Ishikawa (cell line): ENCODE results near the gene AP3D1.

Experiments used
- CEBPB ChIP-seq: IDR thresholded peaks from 2 replicates; pipeline ENCODE4 v1.6.1; 2012
- CREB1 ChIP-seq: IDR thresholded peaks from 2 replicates; pipeline ENCODE4 v1.6.1; 2012; ENCODE audit warnings: low read depth
- EGR1 ChIP-seq: IDR thresholded peaks from 2 replicates; pipeline ENCODE4 v1.6.1; 2012
- EP300 ChIP-seq: IDR thresholded peaks from 2 replicates; pipeline ENCODE4 v1.6.1; 2012; ENCODE audit warnings: borderline replicate concordance
- FOXM1 ChIP-seq: IDR thresholded peaks from 2 replicates; pipeline ENCODE4 v1.6.1; 2012; ENCODE audit warnings: low read depth, borderline replicate concordance
- NFIC ChIP-seq: IDR thresholded peaks from 2 replicates; pipeline ENCODE4 v1.6.1; 2012
- RAD21 ChIP-seq: IDR thresholded peaks from 2 replicates; pipeline ENCODE4 v1.6.1; 2012; ENCODE audit warnings: low read depth
- TAF1 ChIP-seq: IDR thresholded peaks from 2 replicates; pipeline ENCODE4 v1.6.1; 2012; ENCODE audit warnings: low read depth, mild to moderate bottlenecking
- TCF12 ChIP-seq: IDR thresholded peaks from 2 replicates; pipeline ENCODE4 v1.6.1; 2012; ENCODE audit warnings: low read depth
- TEAD4 ChIP-seq: IDR thresholded peaks from 2 replicates; pipeline ENCODE4 v1.6.1; 2012
- YY1 ChIP-seq: IDR thresholded peaks from 2 replicates; pipeline ENCODE4 v1.6.1; 2012; ENCODE audit warnings: low read depth
- ZBTB7A ChIP-seq: IDR thresholded peaks from 2 replicates; pipeline ENCODE4 v1.6.1; 2012; ENCODE audit warnings: low read depth
- TF ChIP-seq, protein P1 (sequence below): IDR thresholded peaks from 2 replicates; pipeline ENCODE4 v1.6.1; 2012; ENCODE audit warnings: low read depth, mild to moderate bottlenecking
- TF ChIP-seq, protein P2 (sequence below): IDR thresholded peaks from 2 replicates; pipeline ENCODE4 v1.6.1; 2012
- TF ChIP-seq, protein P3 (sequence below): IDR thresholded peaks from 2 replicates; pipeline ENCODE4 v1.6.1; 2012

The AP3D1 gene

DNA sequence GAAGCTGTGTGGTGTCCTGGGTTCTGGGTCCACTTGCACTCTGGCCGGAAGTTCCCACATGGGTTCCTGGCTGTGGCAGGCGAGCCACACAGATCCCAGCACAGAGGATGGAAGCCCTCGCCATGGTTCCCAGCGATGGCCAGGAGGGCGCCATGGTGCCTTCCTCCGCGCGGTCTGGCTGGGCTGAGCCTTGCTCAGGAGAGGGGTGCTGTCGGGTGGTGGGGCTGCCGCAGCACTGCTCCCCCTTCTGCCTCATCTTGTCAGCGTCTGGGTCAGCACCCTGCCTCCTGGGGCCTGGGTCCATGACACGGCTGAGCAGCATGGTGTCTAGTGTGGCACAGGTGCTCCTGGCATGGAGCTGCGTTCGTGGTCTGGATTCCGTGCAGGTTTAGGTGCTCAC is 45.9 kb upstream of the AP3D1 start:
- TF ChIP-seq RAD21 (no peak), NFIC (no peak), CEBPB (no peak), CREB1 (no peak), EGR1 (no peak), FOXM1 (no peak), TCF12 (no peak), TAF1 (no peak), EP300 (no peak), YY1 (no peak), ZBTB7A (no peak), TEAD4 (no peak)
- TF ChIP-seq, protein P1, sequence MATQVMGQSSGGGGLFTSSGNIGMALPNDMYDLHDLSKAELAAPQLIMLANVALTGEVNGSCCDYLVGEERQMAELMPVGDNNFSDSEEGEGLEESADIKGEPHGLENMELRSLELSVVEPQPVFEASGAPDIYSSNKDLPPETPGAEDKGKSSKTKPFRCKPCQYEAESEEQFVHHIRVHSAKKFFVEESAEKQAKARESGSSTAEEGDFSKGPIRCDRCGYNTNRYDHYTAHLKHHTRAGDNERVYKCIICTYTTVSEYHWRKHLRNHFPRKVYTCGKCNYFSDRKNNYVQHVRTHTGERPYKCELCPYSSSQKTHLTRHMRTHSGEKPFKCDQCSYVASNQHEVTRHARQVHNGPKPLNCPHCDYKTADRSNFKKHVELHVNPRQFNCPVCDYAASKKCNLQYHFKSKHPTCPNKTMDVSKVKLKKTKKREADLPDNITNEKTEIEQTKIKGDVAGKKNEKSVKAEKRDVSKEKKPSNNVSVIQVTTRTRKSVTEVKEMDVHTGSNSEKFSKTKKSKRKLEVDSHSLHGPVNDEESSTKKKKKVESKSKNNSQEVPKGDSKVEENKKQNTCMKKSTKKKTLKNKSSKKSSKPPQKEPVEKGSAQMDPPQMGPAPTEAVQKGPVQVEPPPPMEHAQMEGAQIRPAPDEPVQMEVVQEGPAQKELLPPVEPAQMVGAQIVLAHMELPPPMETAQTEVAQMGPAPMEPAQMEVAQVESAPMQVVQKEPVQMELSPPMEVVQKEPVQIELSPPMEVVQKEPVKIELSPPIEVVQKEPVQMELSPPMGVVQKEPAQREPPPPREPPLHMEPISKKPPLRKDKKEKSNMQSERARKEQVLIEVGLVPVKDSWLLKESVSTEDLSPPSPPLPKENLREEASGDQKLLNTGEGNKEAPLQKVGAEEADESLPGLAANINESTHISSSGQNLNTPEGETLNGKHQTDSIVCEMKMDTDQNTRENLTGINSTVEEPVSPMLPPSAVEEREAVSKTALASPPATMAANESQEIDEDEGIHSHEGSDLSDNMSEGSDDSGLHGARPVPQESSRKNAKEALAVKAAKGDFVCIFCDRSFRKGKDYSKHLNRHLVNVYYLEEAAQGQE: no peak
- TF ChIP-seq, protein P2, sequence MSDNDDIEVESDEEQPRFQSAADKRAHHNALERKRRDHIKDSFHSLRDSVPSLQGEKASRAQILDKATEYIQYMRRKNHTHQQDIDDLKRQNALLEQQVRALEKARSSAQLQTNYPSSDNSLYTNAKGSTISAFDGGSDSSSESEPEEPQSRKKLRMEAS: no peak
- TF ChIP-seq, protein P3, sequence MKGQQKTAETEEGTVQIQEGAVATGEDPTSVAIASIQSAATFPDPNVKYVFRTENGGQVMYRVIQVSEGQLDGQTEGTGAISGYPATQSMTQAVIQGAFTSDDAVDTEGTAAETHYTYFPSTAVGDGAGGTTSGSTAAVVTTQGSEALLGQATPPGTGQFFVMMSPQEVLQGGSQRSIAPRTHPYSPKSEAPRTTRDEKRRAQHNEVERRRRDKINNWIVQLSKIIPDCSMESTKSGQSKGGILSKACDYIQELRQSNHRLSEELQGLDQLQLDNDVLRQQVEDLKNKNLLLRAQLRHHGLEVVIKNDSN: no peak

DNA sequence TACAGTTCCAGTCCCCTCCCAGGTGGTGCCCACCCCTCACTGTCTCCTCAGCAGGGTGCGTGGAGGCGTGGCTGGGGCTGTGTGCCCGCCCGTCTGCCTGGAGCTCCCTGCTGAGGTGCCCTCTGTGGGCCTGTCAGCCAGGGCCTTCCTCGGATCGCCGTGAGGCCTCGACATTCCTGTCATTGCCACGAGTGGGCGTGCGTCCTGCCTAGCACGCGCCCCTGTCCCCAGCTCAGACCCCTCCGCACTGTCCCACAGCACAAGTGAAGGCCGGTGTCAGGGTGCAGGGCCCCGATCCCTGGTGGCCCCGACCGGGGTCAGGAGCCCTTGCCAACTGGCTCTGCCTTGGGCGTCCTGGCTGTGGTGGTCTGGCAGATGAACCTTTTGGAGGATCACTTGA is 44.5 kb upstream of the AP3D1 start:
- TF ChIP-seq CREB1: no peak
- TF ChIP-seq ZBTB7A: no peak
- TF ChIP-seq FOXM1: no peak
- TF ChIP-seq TCF12: no peak
- no peak for TF ChIP-seq TEAD4
- no peak for TF ChIP-seq CEBPB
- TF ChIP-seq EP300: no peak
- TF ChIP-seq EGR1: no peak
- no peak for TF ChIP-seq NFIC
- TF ChIP-seq TAF1: no peak
- TF ChIP-seq, protein P2: no peak
- TF ChIP-seq, protein P1: no peak
- TF ChIP-seq, protein P3: no peak

DNA sequence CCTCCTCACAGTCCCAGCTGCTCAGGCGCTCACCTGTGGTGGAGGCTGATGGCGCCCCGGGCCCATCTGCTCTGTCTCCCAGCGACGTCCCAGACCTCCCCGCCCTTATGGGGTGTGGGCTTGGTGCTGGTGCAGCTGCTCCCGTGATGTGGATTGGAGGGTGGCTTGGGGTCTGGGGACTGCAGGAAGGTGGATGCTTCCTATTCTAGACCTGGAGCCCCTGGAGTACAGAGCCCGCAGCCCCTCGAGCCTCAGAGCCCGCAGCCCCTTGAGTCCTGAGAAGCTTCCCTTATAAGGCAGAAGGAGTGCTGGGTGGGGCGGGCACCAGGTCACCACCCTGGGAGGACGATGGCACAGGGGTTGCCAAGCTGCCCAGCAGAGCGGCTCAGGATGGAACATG is 44.0 kb upstream of the AP3D1 start:
- TF ChIP-seq, protein P1: no peak
- TF ChIP-seq EGR1 (no peak), TCF12 (no peak), RAD21 (no peak), FOXM1 (no peak), CREB1 (no peak), CEBPB (no peak), ZBTB7A (no peak), NFIC (no peak), EP300 (no peak), YY1 (no peak), TAF1 (no peak), TEAD4 (no peak)
- TF ChIP-seq, protein P2: no peak
- TF ChIP-seq, protein P3: no peak
